Stimulated activated CD8-positive, alpha-beta memory T cell treated with anti-CD3 and anti-CD28 coated beads, Interleukin-7, amount 100 ng/mL, for 1 hour (primary cell): Measurements from ENCODE around the gene TRIP6.
"Not testable (repeated sequence)": the region's sequence is repeated elsewhere in the genome, so short reads cannot be mapped to it uniquely, and the experiment has no call there.

Experiments
- DNase-seq, 2 donors: peaks; one replicate each; pipeline ENCODE4 v3.0.0-alpha.2; 2020; ENCODE audit warnings: low read depth in 2 of 2

Gene TRIP6

DNA sequence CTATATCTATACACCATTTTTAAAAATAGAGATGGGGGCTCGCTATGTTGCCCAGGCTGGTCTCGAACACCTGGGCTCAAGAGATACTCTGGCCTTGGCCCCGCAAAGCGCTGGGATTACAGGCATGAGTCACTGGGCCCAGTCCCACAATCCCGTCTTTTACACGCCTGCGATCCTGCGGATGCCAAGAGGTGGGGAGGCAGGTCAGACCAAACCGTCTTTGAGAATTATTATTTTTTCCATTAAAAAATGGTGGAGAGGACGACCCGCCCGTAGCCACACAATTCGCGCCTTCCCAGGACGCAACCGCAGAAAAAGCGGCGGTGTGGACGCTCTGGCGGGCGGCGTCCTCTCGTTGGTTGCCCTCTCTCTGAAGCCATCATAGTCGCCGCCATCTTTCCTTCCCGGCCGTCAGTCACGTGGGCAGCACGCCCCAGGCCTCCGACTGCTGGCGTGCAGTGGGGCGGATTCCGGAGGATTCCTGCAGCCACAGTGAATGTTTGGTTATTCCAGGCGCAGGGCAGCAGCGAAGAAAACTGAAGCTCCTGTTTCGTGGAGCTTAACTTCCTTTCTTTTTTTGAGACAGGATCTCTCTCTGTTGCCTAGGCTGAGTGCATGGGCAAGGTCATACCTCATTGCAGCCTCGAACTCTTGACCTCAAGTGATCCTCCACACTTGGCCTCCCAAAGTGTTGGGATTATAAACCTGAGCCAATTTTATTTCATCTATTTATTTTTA is 29.9 kb upstream of the TRIP6 start:
- peak; percentile 51 to 59 for DNase-seq

DNA sequence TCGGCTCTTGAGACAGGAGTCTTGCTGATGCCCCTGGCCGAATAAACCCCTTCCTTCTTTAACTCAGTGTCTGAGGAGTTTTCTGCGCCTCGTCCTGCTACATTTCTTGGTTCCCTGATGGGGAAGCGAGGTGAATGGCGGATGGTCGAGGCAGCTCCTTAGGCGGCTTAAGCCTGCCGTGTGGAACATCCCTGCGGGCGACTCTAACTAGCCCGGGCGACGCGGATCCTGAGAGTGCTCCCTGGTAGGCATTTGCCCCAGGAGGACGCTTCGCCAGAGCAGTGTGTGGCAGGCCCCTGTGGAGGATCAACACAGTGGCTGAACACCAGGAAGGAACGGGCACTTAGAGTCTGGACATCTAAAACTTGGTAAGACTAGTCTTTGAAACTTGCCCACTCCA is 27.8 kb upstream of the TRIP6 start:
- no peak for DNase-seq

- DNase-seq, result no peak
Observed at GRCh38 chr7:100840470-100841100, 26.6 kb upstream of the TRIP6 start.

GRCh38 chr7:100847360-100847759 is 19.8 kb upstream of the TRIP6 start:
- DNase-seq, result no peak

- DNase-seq, result peak; percentile 62 to 68
Observed at GRCh38 chr7:100852048-100852872, 14.9 kb upstream of the TRIP6 start, which contains the start of gene SLC12A9. Gene SLC12A9, plus strand, starts transcription at chr7:100852713. Its CDS starts 1,485 bp downstream, at chr7:100854198.

GRCh38 chr7:100854146-100854895 is 12.9 kb upstream of the TRIP6 start:
- no peak for DNase-seq

- DNase-seq, result not testable (repeated sequence)
Observed at GRCh38 chr7:100854899-100855298, 12.3 kb upstream of the TRIP6 start.

- no peak for DNase-seq
Observed at GRCh38 chr7:100855515-100855914, 11.7 kb upstream of the TRIP6 start.

- DNase-seq, result no peak
Observed at GRCh38 chr7:100856871-100857282, 10.3 kb upstream of the TRIP6 start.

DNA sequence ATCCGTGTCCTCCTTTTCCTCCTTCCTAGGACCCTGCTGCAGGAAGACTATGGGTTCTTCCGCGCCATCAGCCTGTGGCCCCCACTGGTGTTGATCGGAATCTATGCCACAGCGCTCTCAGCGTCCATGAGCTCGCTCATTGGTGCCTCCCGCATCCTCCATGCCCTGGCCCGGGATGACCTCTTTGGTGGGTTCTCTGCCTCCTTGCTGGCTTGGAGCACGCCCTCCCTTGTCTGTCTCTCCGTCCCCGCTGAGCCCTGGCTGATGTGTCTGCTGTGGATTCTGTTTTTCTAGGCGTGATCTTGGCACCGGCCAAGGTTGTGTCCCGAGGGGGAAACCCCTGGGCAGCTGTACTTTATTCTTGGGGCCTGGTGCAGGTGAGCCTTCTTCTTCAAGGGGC is 7.3 kb upstream of the TRIP6 start:
- no peak for DNase-seq

DNA sequence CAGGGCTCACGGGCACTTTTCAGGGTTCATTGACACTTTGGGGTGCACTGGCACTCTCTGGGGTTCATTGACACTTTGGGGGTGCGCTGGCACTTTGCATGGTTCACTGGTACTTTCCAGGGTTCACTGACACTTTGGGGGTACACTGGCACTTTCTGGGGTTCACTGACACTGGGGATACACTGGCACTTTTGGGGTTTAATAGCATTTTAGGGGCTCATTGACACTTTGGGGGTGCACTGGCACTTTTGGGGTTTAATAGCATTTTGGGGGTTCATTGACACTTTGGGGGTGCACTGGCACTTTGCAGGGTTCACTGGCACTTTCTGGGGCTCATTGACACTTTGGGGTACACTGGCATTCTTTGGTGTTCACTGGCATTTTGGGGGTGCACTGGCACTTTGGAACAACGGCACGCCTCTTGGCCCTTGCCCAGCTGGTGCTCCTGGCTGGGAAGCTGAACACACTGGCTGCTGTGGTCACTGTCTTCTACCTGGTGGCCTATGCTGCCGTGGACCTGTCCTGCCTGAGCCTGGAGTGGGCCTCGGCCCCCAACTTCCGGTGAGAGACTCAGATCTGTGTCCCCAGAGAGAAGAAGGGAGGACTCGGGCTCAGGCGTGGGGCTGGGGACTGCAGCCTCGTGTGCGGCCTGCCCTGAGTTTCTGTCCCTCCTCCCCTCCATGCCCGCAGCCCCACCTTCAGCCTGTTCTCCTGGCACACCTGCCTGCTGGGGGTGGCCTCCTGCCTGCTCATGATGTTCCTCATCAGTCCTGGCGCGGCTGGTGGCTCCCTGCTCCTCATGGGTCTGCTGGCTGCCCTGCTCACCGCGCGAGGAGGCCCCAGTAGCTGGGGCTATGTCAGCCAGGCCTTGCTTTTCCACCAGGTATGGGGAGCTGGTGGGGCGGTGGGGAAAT is 6.2 kb upstream of the TRIP6 start:
- DNase-seq, result no peak

DNA sequence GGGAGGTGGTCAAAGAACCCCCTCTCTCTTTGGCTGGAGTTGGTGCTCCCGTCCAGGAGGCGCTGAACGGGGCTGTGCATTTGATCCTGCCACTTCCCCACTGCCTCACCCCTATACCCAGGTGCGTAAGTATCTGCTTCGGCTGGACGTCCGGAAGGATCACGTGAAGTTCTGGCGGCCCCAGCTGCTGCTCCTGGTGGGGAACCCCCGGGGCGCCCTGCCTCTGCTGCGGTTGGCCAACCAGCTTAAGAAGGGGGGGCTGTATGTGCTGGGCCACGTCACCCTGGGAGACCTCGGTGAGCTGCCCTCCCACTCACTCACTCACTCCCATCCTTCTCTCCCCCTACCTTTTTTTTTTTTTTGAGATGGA is 5.6 kb upstream of the TRIP6 start:
- DNase-seq, result no peak

DNA sequence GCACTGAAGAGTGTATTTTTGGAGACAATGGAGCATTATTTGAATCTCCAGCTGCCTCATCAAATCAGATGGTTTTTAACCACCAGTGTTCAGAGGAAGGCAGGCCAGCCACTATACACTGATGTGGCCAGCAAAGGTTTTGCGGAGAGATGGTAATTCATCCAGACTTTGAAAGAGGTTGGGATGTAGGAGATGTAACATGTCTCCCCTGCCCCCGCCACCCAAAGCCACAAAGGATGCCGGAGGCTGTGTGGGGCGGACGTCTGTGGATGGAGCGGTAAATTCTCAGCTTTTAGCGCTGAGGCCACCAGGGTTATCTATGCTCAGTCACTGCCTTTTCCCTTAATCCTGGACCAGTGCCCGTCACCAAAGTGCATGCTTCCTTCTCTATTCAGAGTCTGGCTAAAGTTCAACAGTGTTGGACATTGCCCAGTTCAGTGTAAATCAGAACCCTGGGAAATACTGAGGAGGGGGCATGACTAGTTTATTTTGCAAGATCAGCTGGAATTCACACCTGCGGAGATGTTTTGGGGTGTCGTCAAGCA is 3.7 kb upstream of the TRIP6 start:
- no peak for DNase-seq

- no peak for DNase-seq
Observed at GRCh38 chr7:100864263-100864845, 2.8 kb upstream of the TRIP6 start.

DNA sequence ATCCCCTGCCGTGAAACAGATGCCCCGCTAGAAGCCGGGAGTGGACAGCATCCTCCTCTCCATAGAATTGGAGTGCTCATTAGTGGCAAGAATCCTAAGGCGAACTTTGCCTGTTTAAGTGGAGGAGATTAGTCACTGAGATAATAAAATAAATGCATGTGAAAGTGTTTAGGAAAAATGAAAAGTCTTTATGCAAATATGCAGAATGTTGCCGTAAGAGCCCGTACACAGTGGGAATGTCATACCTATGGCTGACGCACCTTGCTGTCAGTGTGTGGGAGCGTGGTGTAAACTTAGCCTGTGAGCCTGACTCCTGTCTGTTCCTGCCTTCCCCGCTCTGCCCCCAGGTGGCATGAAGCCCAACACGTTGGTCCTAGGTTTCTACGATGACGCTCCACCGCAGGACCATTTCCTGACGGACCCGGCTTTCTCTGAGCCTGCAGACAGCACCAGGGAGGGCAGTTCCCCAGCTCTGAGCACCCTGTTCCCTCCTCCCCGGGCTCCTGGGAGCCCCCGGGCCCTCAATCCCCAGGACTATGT is 1.7 kb upstream of the TRIP6 start:
- no peak for DNase-seq

DNA sequence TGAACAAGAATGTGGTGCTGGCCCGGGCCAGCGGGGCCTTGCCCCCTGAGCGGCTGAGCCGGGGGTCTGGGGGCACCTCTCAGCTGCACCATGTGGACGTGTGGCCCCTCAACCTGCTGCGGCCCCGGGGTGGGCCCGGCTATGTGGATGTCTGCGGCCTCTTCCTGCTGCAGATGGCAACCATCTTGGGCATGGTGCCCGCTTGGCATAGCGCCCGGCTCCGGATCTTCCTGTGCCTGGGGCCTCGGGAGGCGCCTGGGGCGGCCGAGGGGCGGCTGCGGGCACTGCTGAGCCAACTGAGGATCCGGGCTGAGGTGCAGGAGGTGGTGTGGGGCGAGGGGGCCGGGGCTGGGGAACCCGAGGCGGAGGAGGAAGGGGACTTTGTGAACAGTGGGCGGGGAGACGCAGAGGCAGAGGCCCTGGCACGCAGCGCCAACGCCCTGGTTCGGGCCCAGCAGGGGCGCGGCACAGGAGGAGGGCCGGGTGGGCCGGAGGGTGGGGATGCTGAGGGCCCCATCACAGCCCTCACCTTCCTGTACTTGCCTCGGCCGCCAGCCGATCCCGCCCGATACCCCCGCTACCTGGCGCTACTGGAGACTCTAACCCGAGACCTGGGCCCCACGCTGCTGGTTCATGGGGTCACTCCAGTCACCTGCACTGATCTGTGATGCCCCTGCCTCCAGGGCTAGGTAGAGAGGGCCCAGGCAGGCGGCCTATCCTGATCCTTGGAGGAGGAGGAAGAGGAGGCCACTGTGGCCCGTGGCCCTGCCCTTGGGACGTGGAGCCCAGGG is 1.1 kb upstream of the TRIP6 start:
- no peak for DNase-seq

GRCh38 chr7:100866729-100867039 is 503 bp upstream of the TRIP6 start:
- DNase-seq, result no peak

GRCh38 chr7:100867776-100868485 is 744 bp downstream of the TRIP6 start:
- DNase-seq, result no peak
